ENCODE results near the gene PLCH1.
"Not testable (repeated sequence)": the region's sequence is repeated elsewhere in the genome, so short reads cannot be mapped to it uniquely, and the experiment has no call there.

Gene PLCH1

DNA sequence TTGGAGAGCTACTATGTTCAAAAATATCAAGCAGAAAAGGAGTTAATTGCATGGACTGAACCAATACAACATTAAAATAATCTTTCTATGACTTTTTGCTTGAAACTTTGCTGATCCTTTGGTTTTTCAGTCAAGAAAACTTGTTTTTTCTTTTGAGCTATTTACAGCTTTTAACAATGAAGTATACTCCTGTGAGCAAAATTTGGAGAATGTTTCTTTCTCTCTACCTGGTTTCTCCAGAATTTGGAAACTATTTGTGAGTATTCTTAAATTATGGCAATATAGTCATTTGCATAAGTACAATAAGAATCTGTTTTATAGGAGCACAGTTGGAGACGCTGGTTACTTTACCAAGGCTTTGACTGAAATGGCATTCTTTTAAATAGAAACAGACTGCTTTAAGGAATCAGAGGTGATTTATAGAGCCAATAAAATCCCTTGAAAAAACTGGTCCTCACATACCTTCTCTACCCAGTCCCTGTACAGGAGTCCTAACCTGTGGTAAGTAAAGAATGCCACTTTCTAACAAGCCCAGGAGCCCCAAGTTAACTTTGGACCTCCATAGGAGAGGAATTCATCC lies 127.4 kb downstream of the PLCH1 start:
- H3K4me1 ChIP-seq, result no peaks in the 10 kb centered on the region
- no peaks in the 10 kb centered on the region for H3K9me3 ChIP-seq
- no peak overlapping the region for H3K4me3 ChIP-seq (ENCODE audit: low read depth, low read length)
- TF ChIP-seq, protein P1, sequence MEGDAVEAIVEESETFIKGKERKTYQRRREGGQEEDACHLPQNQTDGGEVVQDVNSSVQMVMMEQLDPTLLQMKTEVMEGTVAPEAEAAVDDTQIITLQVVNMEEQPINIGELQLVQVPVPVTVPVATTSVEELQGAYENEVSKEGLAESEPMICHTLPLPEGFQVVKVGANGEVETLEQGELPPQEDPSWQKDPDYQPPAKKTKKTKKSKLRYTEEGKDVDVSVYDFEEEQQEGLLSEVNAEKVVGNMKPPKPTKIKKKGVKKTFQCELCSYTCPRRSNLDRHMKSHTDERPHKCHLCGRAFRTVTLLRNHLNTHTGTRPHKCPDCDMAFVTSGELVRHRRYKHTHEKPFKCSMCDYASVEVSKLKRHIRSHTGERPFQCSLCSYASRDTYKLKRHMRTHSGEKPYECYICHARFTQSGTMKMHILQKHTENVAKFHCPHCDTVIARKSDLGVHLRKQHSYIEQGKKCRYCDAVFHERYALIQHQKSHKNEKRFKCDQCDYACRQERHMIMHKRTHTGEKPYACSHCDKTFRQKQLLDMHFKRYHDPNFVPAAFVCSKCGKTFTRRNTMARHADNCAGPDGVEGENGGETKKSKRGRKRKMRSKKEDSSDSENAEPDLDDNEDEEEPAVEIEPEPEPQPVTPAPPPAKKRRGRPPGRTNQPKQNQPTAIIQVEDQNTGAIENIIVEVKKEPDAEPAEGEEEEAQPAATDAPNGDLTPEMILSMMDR (IDR thresholded peaks at IDR 0.05; ENCODE audit: low read depth, low read length), result no peak
- no peaks in the 10 kb centered on the region for H3K27me3 ChIP-seq
- DNase-seq, result no peak
- no peaks in the 10 kb centered on the region for H3K36me3 ChIP-seq

DNA sequence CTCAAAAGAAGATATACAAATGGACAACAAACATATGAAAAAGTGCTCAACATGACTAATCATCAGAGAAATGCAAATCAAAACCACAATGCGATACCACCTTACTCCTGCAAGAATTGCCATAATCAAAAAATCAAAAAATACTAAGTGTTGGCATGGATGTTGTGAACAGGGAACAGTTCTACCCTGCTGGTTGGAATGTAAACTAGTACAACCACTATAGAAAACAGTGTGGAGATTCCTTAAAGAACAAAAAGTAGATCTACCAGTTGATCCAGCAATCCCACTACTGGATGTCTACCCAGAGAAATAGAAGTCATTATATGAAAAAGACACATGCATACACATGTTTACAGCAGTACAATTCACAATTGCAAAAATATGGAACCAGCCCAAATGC lies 129.7 kb downstream of the PLCH1 start:
- H3K4me1 ChIP-seq; H3K9me3 ChIP-seq; H3K27me3 ChIP-seq; H3K4me3 ChIP-seq (ENCODE audit: low read depth, low read length); DNase-seq; H3K36me3 ChIP-seq: not testable (repeated sequence)

DNA sequence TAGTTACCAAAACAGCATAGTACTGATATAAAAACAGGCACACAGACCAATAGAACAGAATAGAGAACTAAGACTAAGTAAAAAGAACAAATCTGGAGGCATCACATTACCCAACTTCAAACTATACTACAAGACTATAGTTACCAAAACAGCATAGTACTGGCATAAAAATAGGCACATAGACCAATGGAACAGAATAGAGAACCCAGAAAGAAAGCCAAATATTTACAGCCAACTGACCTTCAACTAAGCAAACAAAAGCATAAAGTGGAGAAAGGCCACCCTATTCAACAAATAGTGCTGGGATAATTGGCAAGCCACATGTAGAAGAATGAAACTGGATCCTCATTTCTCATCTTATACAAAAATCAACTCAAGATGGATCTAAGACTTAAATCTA lies 130.5 kb downstream of the PLCH1 start:
- H3K4me3 ChIP-seq (ENCODE audit: low read depth, low read length); H3K4me1 ChIP-seq; H3K27me3 ChIP-seq; DNase-seq; H3K9me3 ChIP-seq; H3K36me3 ChIP-seq: not testable (repeated sequence)

DNA sequence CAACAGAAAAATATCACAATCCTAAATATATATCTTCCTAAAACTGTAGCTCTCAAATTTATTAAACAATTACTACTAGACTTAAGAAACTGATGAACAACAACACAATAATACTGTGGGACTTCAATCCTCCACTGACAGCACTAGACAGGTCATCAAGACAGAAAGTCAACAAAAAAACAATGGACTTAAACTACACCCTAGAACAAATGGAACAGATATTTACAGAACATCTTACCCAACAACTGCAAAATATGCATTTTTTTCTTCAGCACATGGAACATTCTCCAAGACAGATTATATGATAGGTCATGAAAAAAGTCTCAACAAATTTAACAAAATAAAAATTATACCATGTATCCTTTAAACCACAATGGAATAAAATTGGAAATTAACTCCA lies 133.4 kb downstream of the PLCH1 start:
- H3K27me3 ChIP-seq, result no peaks in the 10 kb centered on the region
- no peak for DNase-seq

DNA sequence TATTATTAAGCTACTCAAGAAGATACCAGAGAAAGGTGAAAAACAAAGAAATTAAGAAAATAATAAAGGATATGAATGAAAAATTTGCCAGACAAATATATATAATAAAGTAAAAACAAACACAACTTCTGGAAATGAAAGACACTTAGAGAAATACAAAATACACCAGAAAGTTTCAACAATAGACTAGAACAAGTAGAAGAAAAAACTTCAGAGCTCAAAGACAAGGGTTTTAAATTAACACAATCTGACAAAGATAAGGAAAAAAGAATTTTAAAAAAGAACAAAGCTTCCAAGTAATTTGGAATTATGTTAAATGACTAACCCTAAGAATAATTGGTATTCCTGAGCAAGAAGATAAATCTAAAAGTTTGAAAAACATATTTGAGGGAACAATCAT lies 135.3 kb downstream of the PLCH1 start:
- DNase-seq, result no peak
- H3K36me3 ChIP-seq, result no peaks in the 10 kb centered on the region
- no peak overlapping the region for H3K4me3 ChIP-seq (ENCODE audit: low read depth, low read length)
- H3K9me3 ChIP-seq, result no peaks in the 10 kb centered on the region
- no peaks in the 10 kb centered on the region for H3K27me3 ChIP-seq
- TF ChIP-seq, protein P1 (IDR thresholded peaks at IDR 0.05; ENCODE audit: low read depth, low read length), result no peak
- H3K4me1 ChIP-seq, result no peaks in the 10 kb centered on the region

More for the DNA sequence above, 133.4 kb downstream of the PLCH1 start:
- no peaks in the 10 kb centered on the region for H3K9me3 ChIP-seq
- TF ChIP-seq, protein P1 (IDR thresholded peaks at IDR 0.05; ENCODE audit: low read depth, low read length), result no peak
- no peaks in the 10 kb centered on the region for H3K4me1 ChIP-seq
- H3K4me3 ChIP-seq (ENCODE audit: low read depth, low read length), result no peak overlapping the region
- no peaks in the 10 kb centered on the region for H3K36me3 ChIP-seq

DNA sequence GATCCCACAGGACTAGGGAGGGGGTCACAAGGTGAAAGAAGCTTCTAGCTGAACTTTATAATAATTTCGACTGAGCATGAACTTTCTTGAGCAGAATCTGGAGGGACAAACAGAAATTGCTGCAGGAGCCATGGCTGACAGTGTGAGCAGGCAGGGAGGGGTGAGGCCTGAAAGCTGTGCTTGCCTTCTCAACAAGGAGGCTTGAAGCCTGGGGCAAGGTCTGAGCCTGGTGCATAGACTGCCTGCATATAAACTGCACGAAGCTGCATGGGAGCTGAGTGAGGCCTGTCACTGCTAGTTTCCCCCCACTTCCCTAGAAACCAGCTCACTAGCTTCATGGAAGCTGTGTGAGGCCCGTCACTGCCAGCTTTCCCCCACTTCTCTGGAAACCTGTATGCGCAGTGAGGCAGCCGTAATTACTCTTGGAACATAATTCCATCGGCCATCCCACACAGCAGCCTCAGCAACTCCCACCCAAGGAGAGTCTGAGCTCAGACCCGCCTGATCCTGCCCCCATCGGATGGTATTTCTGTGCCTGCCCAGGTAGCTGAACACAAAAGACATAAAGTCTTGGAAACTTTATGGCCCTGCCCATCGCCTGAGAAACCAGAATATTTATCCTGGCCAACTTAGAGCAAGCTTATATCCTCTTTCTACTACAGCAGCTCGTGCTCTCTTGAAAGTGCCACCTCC lies 136.5 kb downstream of the PLCH1 start:
- H3K4me3 ChIP-seq (ENCODE audit: low read depth, low read length), result no peak overlapping the region
- H3K36me3 ChIP-seq, result no peaks in the 10 kb centered on the region
- H3K4me1 ChIP-seq, result no peaks in the 10 kb centered on the region
- no peaks in the 10 kb centered on the region for H3K27me3 ChIP-seq
- DNase-seq, result no peak
- H3K9me3 ChIP-seq, result no peaks in the 10 kb centered on the region
- TF ChIP-seq, protein P1 (IDR thresholded peaks at IDR 0.05; ENCODE audit: low read depth, low read length), result no peak

DNA sequence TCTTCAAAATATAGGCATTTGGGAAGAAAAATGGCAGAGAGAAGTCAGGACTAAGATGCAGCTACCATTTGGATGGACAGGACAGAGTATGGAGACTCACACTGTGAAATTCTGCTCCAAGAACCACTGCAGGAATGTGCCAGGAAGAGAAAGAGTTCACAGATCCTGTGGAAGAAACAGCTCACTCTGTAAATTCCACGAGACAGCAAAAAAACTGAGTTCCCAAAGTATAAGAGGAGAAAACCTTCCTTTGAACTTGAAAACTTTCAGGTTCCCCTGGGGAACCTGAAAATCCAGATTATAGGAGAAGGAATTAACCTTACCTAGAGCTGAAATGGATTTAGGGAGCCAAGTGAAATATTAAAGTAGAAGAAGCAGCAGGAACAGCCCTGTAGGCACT lies 137.1 kb downstream of the PLCH1 start:
- H3K36me3 ChIP-seq, result no peaks in the 10 kb centered on the region
- no peaks in the 10 kb centered on the region for H3K4me1 ChIP-seq
- no peak overlapping the region for H3K4me3 ChIP-seq (ENCODE audit: low read depth, low read length)
- TF ChIP-seq, protein P1 (IDR thresholded peaks at IDR 0.05; ENCODE audit: low read depth, low read length), result no peak
- no peaks in the 10 kb centered on the region for H3K27me3 ChIP-seq
- H3K9me3 ChIP-seq, result no peaks in the 10 kb centered on the region
- DNase-seq, result no peak

Measured in BE2C (cell line).